Left cardiac atrium (tissue), 4 donors: ENCODE data around the gene PACS2. TPM values are rescaled to one million over a fixed set of nuclear protein-coding genes. Genes with fewer than 3 reads are reported as not detected.

Source experiments
- ATAC-seq, 2 donors: fragments of 200-7000 bp; cut with Tn5 transposase; one replicate each; pipeline ENCODE4 v1.9.1; 2020; ENCODE audit warnings: mild to moderate bottlenecking in 2 of 2, moderate library complexity in 2 of 2
- DNase-seq: peaks from one replicate; pipeline ENCODE4 v3.0.0-alpha.2; 2020
- intact Hi-C, 2 donors: fragments of 100-400 bp; cut with DNase I; formaldehyde crosslinking; loops; one replicate each; pipeline versions ENCODE4 v1.14.1 to v1.15.1; 2022 to 2023
- total RNA-seq, 2 donors: library from RNA; stranded (reverse); fragmentation: NEBNext Ultra II Directional; extraction: Animal tissue kit (Norgen Biotek cat#: 25700); gene quantifications; one replicate each; pipeline ENCODE4 v1.2.1, GENCODE V29; 2021
- donor health status: DM: no; HTN: yes; CAD: no.
- donor health status: DM: no; HTN: yes; CAD: no; lungs with severe emphysema.
- donor health status: DM: yes; HTN: yes; CAD: no.
- donor health status: Dilated cardiomyopathy.

Gene PACS2
- total RNA-seq, 2 donors from 2014 or later: 53.4 to 55.8 TPM

- ATAC-seq: peak in 1 of 2 donors; percentile 4
- DNase-seq: peak; percentile 18
- intact Hi-C loops: no loop called here
These were observed 105.8 kb downstream of the PACS2 start for GRCh38 chr14:105420101-105420973.

- intact Hi-C loops: no loop called here
- DNase-seq (peak; percentile 28), ATAC-seq (peak; percentile 6 to 17)
These were observed 106.6 kb downstream of the PACS2 start for GRCh38 chr14:105420974-105421674.

- ATAC-seq: peak in 1 of 2 donors; percentile 7
- intact Hi-C loops: no loop called here
- DNase-seq: peak; percentile 21
These were observed 107.4 kb downstream of the PACS2 start for GRCh38 chr14:105421723-105422615.

GRCh38 chr14:105422695-105423487 lies 108.3 kb downstream of the PACS2 start:
- DNase-seq (peak; percentile 19), ATAC-seq (peak in 1 of 2 donors; percentile 9)

GRCh38 chr14:105423488-105424195 lies 109.1 kb downstream of the PACS2 start:
- DNase-seq (peak; percentile 15), ATAC-seq (no peak)
- intact Hi-C loops: no loop called here

More at GRCh38 chr14:105422695-105423487, 108.3 kb downstream of the PACS2 start:
- intact Hi-C loops: no loop called here

GRCh38 chr14:105424861-105425260 lies 110.3 kb downstream of the PACS2 start:
- ATAC-seq: no peak

GRCh38 chr14:105425823-105426247 lies 111.3 kb downstream of the PACS2 start:
- no peak for ATAC-seq
- peak; percentile 13 for DNase-seq
- intact Hi-C loops: no loop called here

More at GRCh38 chr14:105424861-105425260, 110.3 kb downstream of the PACS2 start:
- peak; percentile 8 for DNase-seq
- intact Hi-C loops: no loop called here

GRCh38 chr14:105426416-105427130 lies 112.0 kb downstream of the PACS2 start:
- intact Hi-C loops: no loop called here
- DNase-seq (peak; percentile 19), ATAC-seq (no peak)

GRCh38 chr14:105427412-105427811 lies 112.9 kb downstream of the PACS2 start:
- DNase-seq (no peak), ATAC-seq (no peak)
- intact Hi-C loops: no loop called here

- intact Hi-C loops: no loop called here
- DNase-seq: no peak
- no peak for ATAC-seq
These were observed 113.5 kb downstream of the PACS2 start for GRCh38 chr14:105427936-105428485.

- DNase-seq (no peak), ATAC-seq (peak in 1 of 2 donors; percentile 20)
- intact Hi-C loops: loop anchor here in 1 of 2 donors (10.0 kb wide), 1 partner anchor 45 kb away; no protein-coding TSS in a partner anchor
These were observed 115.5 kb downstream of the PACS2 start for GRCh38 chr14:105430042-105430441.

- intact Hi-C loops: loop anchor here in 1 of 2 donors (10.0 kb wide), 1 partner anchor 46 kb away; no protein-coding TSS in a partner anchor
- ATAC-seq: peak in 1 of 2 donors; percentile 42
These were observed 116.0 kb downstream of the PACS2 start for GRCh38 chr14:105430565-105430964.

GRCh38 chr14:105431256-105431655 lies 116.7 kb downstream of the PACS2 start:
- ATAC-seq: no peak
- intact Hi-C loops: loop anchor here in 1 of 2 donors (10.0 kb wide), 1 partner anchor 46 kb away; no protein-coding TSS in a partner anchor

More at GRCh38 chr14:105430565-105430964, 116.0 kb downstream of the PACS2 start:
- no peak for DNase-seq

GRCh38 chr14:105432657-105433056 lies 118.1 kb downstream of the PACS2 start:
- intact Hi-C loops: loop anchor here in 1 of 2 donors (10.0 kb wide), 1 partner anchor 48 kb away; no protein-coding TSS in a partner anchor
- ATAC-seq (no peak), DNase-seq (no peak)

More at GRCh38 chr14:105431256-105431655, 116.7 kb downstream of the PACS2 start:
- no peak for DNase-seq

GRCh38 chr14:105433161-105433605 lies 118.6 kb downstream of the PACS2 start:
- intact Hi-C loops: loop anchor here in 1 of 2 donors (10.0 kb wide), 1 partner anchor 48 kb away; no protein-coding TSS in a partner anchor
- no peak for DNase-seq
- ATAC-seq: no peak

- intact Hi-C loops: loop anchor here in 1 of 2 donors (10.0 kb wide), 1 partner anchor 52 kb away; no protein-coding TSS in a partner anchor
- no peak for ATAC-seq
- DNase-seq: no peak
These were observed 121.9 kb downstream of the PACS2 start for GRCh38 chr14:105436402-105436801.
